K562 (cell line): ENCODE results near the gene NHLH1. TPM values are rescaled to one million over a fixed set of nuclear protein-coding genes. Genes with fewer than 3 reads are reported as not detected.

Experiments used
- ARID2 ChIP-seq: fragments of 450-650 bp; IDR thresholded peaks from 2 replicates; pipeline ENCODE4 v1.6.1; 2017; ENCODE audit warnings: antibody characterized with exemption, mild to moderate bottlenecking
- CREBBP ChIP-seq: IDR thresholded peaks from one replicate; pipeline ENCODE4 v1.6.1; 2012; ENCODE audit warnings: low read depth, mild to moderate bottlenecking, control low read depth, inconsistent platforms, low read length
- ESRRB ChIP-seq: fragments of 250-450 bp; sonication (Bioruptor Pico); IDR thresholded peaks from 2 replicates; pipeline ENCODE4 v1.5.0; 2020; ENCODE audit warnings: mild to moderate bottlenecking, moderate library complexity, borderline replicate concordance
- ETV5 ChIP-seq: sonication (generic); formaldehyde crosslinking; IDR thresholded peaks from 2 replicates; pipeline ENCODE4 v1.4.0; 2020; ENCODE audit warnings: low read depth, mild to moderate bottlenecking, missing genetic modification reagents
- FOSL1 ChIP-seq: fragments of 200-800 bp; sonication (Bioruptor generic); conservative IDR thresholded peaks from 2 replicates; pipeline ENCODE4 v1.6.1; 2016; ENCODE audit warnings: missing genetic modification characterization, missing compliant biosample characterization
- IFI16 ChIP-seq: fragments of 250-450 bp; sonication (Bioruptor Pico); IDR thresholded peaks from 2 replicates; pipeline ENCODE4 v2.1.2; 2022; ENCODE audit warnings: mild to moderate bottlenecking, inconsistent platforms
- SMAD2 ChIP-seq: fragments of 150-350 bp; IDR thresholded peaks from 2 replicates; pipeline ENCODE4 v1.6.1; 2014; ENCODE audit warnings: low read depth, mild to moderate bottlenecking, low read length
- SREBF1 ChIP-seq: fragments of 150-350 bp; IDR thresholded peaks from 2 replicates; pipeline ENCODE4 v1.6.1; 2014; ENCODE audit warnings: antibody characterized with exemption, low read depth, low read length, borderline replicate concordance
- TBP ChIP-seq: optimal IDR thresholded peaks from 2 replicates; pipeline ENCODE3; 2011; ENCODE audit warnings: low read depth, low read length, improper control_type of control experiment
- ZNF274 ChIP-seq: IDR thresholded peaks from 2 replicates; pipeline ENCODE4 v1.6.1; 2011; ENCODE audit warnings: low read depth, mild to moderate bottlenecking, low read length, moderate library complexity, borderline replicate concordance
- ZNF584 ChIP-seq: fragments of 200-800 bp; sonication (Bioruptor generic); IDR thresholded peaks from 2 replicates; pipeline ENCODE4 v1.6.1; 2016; ENCODE audit warnings: low read depth, mild to moderate bottlenecking, missing genetic modification characterization, missing compliant biosample characterization
- ZNF695 ChIP-seq: fragments of 450-650 bp; formaldehyde crosslinking; IDR thresholded peaks from 2 replicates; pipeline ENCODE4 v1.4.0; 2020; ENCODE audit warnings: mild to moderate bottlenecking, moderate library complexity
- polyA plus RNA-seq, 8 experiments: library from polyadenylated mRNA; depleted of rRNA in 4 of 8; stranded (reverse) in 5 of 8; unstranded in 3 of 8; fragments of >200 nt; fragmentation: Nextera tagmentation in 2 of 8; fragmentation: Illumina TruSeq in 1 of 8; extraction: Ambion mirVana in 2 of 8; extraction: Trizol in 1 of 8; gene quantifications; 2 replicates each; pipeline versions ENCODE4 v1.2.1 to v1.2.3, GENCODE V29; 2011 to 2014; ENCODE audit warnings: inconsistent platforms in 1 of 8, missing spikeins in 1 of 8
- total RNA-seq, 7 experiments: library from RNA; depleted of rRNA in 6 of 7; stranded (reverse); fragments of >200 nt in 6 of 7; fragmentation: Illumina TruSeq in 2 of 7; extraction: Trizol in 2 of 7; gene quantifications; 2 replicates each; pipeline versions ENCODE4 v1.2.1 to v1.2.3, GENCODE V29; 2011 to 2021; ENCODE audit warnings: low replicate concordance in 1 of 7
- TF ChIP-seq, protein P1 (sequence below): fragments of 250-450 bp; sonication (Bioruptor Pico); IDR thresholded peaks from 2 replicates; pipeline ENCODE4 v1.4.0; 2020
- TF ChIP-seq, protein P2 (sequence below), 2 experiments: fragments of 200-800 bp in 1 of 2; sonication (Bioruptor generic) in 1 of 2; sonication (generic) in 1 of 2; formaldehyde crosslinking in 1 of 2; IDR thresholded peaks in 1 of 2; conservative IDR thresholded peaks in 1 of 2; 2 replicates each; pipeline versions ENCODE4 v1.5.0 to v1.6.1; 2016 to 2020; ENCODE audit warnings: missing compliant biosample characterization in 1 of 2, missing genetic modification characterization in 1 of 2, missing genetic modification reagents in 1 of 2
- TF ChIP-seq, protein P3 (sequence below): sonication (generic); formaldehyde crosslinking; IDR thresholded peaks from 2 replicates; pipeline ENCODE4 v1.8.0; 2022; ENCODE audit warnings: mild to moderate bottlenecking, missing genetic modification reagents
- TF ChIP-seq, protein P4 (sequence below): sonication (generic); formaldehyde crosslinking; IDR thresholded peaks from 2 replicates; pipeline ENCODE4 v1.8.1; 2023; ENCODE audit warnings: mild to moderate bottlenecking, missing genetic modification reagents, moderate library complexity

The NHLH1 gene
- total and polyA plus RNA-seq, 9 of the 15 experiments (the other 6 are each of a cell fraction or from before 2014, with no cell fraction given), result 0.09 to 1.3 (median 0.35) TPM; not detected in 1

DNA sequence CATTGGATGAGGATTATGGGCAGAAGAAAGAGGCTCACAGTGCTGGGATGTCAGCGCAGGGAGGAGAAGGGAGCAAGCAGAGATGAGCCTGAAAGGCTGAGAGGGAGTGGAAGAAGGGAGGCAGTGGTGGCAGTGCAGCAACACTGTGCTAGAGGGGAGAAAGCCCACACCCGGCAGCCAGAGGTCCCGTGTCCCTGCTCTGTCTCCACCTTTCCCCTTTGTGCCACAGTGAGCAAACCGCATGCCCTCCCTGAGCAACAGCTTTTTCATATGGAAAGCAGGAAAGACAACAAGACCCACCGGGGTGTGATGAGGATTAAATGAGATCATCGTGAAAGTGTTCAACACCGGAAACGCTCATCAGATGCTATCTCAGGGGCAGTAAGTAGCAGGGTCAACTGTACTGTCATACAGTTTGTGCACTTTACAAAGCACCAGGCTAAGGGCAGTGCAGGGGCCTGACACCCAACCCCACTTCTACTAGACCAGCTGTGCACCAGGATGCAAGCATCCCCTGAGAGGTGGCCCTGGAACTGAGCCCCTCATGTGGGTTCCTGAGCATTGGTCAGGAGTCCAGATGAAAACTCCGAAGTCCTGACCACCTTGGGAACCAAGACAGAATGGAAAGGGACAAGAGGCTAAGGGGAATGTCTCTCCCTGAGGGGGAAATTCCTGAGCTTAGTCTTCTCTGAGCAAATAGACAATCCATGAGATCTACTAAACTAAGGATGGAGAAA lies 9.1 kb downstream of the NHLH1 start (continued):
- no peak for TF ChIP-seq ZNF695 (CRISPR knock-in tag)
- TF ChIP-seq ETV5 (CRISPR knock-in tag), result 0 out of 2 replicates have a peak, but pooled peaks have one; percentile 28
- TF ChIP-seq CREBBP, result no peak
- TF ChIP-seq, protein P1, sequence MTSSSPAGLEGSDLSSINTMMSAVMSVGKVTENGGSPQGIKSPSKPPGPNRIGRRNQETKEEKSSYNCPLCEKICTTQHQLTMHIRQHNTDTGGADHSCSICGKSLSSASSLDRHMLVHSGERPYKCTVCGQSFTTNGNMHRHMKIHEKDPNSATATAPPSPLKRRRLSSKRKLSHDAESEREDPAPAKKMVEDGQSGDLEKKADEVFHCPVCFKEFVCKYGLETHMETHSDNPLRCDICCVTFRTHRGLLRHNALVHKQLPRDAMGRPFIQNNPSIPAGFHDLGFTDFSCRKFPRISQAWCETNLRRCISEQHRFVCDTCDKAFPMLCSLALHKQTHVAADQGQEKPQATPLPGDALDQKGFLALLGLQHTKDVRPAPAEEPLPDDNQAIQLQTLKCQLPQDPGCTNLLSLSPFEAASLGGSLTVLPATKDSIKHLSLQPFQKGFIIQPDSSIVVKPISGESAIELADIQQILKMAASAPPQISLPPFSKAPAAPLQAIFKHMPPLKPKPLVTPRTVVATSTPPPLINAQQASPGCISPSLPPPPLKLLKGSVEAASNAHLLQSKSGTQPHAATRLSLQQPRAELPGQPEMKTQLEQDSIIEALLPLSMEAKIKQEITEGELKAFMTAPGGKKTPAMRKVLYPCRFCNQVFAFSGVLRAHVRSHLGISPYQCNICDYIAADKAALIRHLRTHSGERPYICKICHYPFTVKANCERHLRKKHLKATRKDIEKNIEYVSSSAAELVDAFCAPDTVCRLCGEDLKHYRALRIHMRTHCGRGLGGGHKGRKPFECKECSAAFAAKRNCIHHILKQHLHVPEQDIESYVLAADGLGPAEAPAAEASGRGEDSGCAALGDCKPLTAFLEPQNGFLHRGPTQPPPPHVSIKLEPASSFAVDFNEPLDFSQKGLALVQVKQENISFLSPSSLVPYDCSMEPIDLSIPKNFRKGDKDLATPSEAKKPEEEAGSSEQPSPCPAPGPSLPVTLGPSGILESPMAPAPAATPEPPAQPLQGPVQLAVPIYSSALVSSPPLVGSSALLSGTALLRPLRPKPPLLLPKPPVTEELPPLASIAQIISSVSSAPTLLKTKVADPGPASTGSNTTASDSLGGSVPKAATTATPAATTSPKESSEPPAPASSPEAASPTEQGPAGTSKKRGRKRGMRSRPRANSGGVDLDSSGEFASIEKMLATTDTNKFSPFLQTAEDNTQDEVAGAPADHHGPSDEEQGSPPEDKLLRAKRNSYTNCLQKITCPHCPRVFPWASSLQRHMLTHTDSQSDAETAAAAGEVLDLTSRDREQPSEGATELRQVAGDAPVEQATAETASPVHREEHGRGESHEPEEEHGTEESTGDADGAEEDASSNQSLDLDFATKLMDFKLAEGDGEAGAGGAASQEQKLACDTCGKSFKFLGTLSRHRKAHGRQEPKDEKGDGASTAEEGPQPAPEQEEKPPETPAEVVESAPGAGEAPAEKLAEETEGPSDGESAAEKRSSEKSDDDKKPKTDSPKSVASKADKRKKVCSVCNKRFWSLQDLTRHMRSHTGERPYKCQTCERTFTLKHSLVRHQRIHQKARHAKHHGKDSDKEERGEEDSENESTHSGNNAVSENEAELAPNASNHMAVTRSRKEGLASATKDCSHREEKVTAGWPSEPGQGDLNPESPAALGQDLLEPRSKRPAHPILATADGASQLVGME (CRISPR knock-in tag), result no peak
- no peak for TF ChIP-seq SMAD2
- no peak for TF ChIP-seq ZNF274
- TF ChIP-seq, protein P2, sequence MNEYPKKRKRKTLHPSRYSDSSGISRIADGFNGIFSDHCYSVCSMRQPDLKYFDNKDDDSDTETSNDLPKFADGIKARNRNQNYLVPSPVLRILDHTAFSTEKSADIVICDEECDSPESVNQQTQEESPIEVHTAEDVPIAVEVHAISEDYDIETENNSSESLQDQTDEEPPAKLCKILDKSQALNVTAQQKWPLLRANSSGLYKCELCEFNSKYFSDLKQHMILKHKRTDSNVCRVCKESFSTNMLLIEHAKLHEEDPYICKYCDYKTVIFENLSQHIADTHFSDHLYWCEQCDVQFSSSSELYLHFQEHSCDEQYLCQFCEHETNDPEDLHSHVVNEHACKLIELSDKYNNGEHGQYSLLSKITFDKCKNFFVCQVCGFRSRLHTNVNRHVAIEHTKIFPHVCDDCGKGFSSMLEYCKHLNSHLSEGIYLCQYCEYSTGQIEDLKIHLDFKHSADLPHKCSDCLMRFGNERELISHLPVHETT (CRISPR knock-in tag; conservative IDR thresholded peaks at IDR 0.05 in 1 of 2, IDR thresholded peaks at IDR 0.05 in 1 of 2), result peak in 1 of 2 experiments; percentile 55; a peak in 1 of 4 replicates
- no peak for TF ChIP-seq SREBF1
- TF ChIP-seq, protein P3, sequence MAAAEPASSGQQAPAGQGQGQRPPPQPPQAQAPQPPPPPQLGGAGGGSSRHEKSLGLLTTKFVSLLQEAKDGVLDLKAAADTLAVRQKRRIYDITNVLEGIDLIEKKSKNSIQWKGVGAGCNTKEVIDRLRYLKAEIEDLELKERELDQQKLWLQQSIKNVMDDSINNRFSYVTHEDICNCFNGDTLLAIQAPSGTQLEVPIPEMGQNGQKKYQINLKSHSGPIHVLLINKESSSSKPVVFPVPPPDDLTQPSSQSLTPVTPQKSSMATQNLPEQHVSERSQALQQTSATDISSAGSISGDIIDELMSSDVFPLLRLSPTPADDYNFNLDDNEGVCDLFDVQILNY (CRISPR knock-in tag), result no peak
- TF ChIP-seq ZNF584, result no peak
- peak; percentile 51; the same call in 1 of the 2 replicates for TF ChIP-seq FOSL1
- TF ChIP-seq IFI16, result no peak
- no peak for TF ChIP-seq TBP
- no peak for TF ChIP-seq ARID2
- TF ChIP-seq, protein P4, sequence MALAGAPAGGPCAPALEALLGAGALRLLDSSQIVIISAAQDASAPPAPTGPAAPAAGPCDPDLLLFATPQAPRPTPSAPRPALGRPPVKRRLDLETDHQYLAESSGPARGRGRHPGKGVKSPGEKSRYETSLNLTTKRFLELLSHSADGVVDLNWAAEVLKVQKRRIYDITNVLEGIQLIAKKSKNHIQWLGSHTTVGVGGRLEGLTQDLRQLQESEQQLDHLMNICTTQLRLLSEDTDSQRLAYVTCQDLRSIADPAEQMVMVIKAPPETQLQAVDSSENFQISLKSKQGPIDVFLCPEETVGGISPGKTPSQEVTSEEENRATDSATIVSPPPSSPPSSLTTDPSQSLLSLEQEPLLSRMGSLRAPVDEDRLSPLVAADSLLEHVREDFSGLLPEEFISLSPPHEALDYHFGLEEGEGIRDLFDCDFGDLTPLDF (CRISPR knock-in tag), result no peak
- TF ChIP-seq ESRRB (CRISPR knock-in tag), result no peak
